HUDEP-2 (cell line): Measurements from ENCODE around the gene SIRT6.
"Not testable (repeated sequence)": the region's sequence is repeated elsewhere in the genome, so short reads cannot be mapped to it uniquely, and the experiment has no call there.

Experiments
- DNase-seq, 76 experiments: peaks; one replicate each; lab custom pipeline; 2025; ENCODE audit not compliant: unreplicated experiment in 76 of 76; lab: John Stamatoyannopoulos, UW

Gene SIRT6

DNA sequence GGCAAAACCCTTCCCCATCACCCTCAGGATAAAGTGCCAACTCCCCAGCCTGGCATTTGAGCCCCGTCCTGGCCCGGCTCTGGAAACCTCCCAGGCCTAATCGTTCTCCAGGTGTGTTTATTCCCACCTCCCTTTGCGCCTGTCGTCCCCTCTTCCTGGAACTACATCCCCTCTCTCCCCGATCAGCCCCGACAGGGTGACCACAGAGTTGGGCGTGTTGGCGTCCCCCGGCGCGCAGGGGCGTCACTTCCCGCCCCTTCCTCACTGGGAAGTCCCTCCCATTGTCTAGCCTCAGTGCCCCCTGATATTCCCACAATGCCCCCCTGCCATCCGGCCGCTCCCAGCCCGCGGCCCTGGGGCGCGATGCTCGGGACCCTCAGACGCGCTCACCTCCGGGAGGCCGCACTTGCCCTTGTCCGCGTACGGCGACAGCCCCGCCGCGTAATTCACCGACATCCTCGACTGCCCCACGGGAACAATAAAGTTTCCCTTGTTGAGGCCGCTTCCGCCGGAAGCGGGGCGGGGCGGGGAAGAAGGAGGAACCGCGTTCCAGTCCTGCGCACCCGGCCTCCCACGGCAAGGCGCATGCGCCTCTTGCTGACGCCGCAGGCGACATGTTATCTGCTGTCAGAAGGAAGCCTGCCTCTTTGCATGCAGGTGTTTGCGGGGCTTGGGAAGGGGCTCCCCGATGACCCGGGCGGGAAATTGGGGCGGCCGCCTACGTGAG is at the start of gene SIRT6, which contains the start of gene ANKRD24:
SIRT6 (minus strand) TSS at position 480 of the 727 bp plus-strand sequence; CDS start at position 456, 24 bp downstream.
ANKRD24 (plus strand) TSS at position 606 of the 727 bp plus-strand sequence. CDS start 3,737 bp downstream, outside the sequence.
- DNase-seq, result peak in 75 of 76 experiments; percentile 52 to 98 (median 95)

DNA sequence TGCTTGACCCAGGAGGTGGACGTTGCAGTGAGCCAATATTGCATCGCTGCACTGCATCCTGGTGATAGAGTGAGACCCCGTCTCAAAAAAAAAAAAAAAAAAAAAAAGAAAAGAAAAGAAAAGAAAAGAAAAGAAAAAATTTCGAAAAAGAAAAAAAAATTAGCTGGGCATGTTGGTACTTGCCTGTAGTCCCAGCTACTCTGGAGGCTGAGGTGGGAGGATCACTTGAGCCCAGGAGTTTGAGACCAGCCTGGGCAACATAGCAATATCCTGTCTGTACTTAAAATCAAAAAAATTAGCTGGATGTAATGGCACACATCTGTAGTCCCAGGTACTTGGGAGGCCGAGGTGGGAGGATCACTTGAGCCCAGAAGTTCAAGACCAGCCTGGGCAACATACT is 49.8 kb upstream of the SIRT6 start:
- DNase-seq, result not testable (repeated sequence)

DNA sequence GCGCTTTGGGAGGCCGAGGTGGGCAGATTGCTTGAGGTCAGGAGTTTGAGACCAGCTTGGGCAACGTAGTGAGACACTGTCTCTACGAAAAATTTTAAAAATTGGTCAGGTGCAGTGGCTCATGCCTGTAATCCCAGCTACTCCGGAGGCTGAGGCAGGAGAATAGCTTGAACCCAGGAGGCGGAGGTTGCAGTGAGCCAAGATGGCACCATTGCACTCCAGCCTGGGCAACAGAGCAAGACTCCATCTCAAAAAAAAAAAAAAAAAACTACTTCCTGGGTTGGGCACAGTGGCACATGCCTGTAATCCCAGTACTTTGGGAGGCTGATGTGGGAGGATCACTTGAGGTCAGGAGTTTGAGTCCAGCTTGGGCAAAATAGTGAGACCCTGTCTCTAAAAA is 49.2 kb upstream of the SIRT6 start:
- not testable (repeated sequence) for DNase-seq

DNA sequence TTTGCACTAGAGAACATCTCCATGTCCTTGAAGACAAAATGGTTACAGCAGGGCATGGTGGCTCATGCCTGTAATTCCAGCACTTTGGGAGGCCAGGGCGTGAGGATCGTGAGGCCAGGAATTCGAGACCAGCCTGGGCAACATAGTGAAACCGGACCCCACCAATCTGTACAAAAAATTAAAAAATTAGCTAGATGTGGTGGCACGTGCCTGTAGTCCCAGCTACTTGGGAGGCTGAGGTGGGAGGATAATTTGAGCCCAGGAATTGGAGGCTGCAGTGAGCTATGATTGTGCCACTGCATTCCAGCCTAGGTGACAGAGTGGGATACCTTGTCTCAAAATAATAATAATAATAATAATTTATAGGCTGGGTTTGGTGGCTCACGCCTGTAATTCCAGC is 47.9 kb upstream of the SIRT6 start:
- DNase-seq, result not testable (repeated sequence)

DNA sequence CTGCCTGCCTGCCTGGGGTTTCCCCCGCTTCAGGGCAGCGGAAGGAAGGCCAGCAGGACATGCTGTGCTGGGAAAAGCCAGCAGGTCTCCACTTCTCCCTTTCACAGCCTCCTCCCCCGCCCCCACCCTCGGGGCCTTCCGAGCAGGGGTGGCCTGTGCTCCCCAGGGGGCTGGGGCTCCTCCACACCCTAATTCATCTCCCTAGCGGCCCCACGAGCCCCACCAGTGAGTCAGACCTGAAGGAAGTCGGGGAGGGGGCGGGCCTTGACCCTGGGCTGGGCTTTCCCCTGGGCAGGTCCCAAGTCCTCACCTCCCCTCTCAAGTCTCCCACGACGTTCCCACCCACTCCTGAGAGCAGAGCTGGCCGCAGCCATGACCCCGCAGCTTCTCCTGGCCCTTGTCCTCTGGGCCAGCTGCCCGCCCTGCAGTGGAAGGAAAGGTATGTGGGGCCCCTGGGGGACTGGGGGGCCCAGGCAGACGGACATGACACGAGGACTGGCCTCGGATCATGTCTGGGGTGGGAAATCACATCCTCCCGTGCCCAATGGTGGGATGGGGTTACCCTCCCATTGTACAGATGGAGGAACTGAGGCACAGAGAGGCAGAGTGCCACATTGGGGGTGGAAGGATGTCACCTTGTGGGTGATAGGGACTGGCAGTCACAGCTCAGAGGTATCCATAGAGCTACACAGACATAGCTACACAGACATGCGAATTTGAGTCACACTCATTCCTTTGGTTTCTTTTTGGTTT is 47.0 kb upstream of the SIRT6 start, which contains the start of gene EBI3:
EBI3 (plus strand) TSS at position 345 of the 753 bp plus-strand sequence; CDS start at position 373, 28 bp downstream.
- no peak for DNase-seq

DNA sequence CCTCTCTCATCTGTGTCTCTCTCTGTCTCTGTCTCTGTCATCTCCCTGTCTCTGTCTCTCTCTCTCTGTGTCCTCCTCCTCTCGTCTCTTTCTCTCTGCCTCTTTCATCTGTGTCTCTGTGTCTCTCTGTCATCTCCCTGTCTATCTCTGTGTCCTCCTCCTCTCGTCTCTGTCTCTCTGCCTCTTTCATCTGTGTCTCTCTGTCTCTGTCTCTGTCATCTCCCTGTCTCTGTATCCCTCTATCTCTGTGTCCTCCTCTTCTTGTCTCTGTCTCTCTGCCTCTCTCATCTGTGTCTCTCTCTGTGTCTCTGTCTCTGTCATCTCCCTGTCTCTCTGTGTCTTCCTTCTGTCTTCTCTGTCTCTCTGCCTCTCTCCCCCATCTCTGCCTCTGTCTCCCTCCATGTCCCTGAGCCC is 46.4 kb upstream of the SIRT6 start:
- DNase-seq, result no peak

DNA sequence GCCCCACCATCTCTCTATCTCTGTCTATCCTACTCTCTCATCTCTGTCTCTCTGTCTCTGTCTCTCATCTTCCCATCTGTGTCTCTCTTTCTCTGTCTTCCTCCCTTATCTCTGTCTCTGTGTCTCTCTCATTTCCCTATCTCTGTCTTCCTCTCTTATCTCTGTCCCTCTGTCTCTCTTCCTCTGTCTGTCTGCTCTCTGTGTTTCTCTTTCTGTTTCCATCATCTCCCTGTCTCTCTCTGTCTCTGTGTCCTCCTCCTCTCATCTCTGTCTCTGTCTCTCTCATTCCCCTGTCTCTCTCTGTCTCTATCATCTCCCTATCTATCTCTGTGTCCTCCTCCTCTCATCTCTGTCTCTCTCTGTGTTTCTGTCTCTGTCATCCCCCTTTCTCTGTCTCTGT is 45.4 kb upstream of the SIRT6 start:
- DNase-seq, result no peak

DNA sequence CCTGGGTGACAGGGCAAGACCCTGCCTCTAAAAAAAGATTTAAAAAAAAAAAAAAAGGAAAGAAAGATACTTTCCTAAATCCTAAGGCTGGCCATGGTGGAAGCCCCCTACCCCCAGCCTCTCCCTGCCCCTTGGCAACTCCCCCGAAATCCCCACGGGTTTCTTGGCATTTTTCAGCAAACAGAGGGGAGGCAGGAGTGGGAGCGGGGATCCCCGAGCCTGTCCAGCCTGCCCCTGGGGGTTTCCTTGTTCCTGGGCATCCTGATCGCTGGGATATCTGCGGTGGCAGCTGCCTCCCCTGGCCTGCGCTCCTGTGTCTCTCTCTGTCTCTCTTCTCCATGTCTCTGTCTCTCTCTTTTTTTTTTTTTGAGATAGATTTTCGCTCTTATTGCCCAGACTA is 43.5 kb upstream of the SIRT6 start:
- DNase-seq, result no peak

DNA sequence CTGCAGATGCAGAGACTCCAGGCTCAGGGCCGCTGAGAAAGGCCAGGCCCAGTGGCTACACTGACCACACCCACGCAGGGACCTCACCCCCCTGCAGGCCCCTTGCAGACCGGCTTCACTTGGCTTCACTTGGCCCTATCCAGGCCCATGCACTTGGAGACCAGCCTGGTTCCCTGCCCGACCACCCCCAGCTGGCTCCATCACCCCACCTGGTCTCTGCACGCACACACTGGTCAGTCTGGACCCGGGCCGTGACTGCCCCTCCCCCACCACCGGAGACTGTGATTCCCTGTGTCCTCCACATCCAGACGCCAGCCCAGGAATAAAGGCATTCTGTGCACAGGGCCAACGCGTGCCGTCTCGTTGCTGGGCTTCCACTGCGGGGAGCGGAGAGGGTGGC is 42.1 kb upstream of the SIRT6 start:
- no peak for DNase-seq

DNA sequence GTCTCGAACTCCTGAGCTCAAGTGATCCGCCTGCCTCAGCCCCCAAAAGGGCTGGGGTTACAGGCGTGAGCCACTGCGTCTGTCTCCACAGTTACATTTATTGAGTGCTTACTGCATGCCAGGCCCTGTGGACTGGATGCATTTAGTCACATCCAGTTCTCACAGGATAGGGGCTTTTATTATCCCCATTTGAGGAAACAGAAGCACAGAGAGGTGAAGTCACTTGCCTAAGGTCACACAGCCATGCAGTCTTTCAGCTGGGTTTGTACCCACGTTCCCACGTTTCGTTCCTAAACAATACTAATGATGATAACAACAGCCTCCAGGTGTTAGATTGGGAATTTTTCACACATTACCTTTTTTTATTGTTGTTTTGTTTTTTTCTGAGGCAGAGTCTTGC is 37.8 kb upstream of the SIRT6 start:
- DNase-seq, result no peak

DNA sequence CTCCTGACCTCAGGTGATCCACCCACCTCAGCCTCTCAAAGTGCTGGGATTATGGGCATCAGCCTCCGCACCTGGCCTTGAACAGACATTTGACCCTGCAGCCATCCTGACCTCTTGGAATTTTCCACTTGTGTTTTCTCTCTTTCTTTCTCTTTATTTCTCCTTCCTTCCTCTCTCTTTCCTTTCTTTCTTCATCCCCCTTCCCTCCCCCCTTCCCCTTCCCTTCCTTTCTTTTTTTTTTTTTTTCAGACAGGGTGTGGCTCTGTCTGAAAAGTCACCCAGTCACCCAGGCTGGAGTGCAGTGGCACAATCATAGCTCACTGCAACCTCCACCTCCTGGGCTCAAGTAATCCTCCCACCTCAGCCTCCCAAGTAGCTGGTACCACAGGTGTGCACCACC is 36.2 kb upstream of the SIRT6 start:
- DNase-seq, result not testable (repeated sequence)

DNA sequence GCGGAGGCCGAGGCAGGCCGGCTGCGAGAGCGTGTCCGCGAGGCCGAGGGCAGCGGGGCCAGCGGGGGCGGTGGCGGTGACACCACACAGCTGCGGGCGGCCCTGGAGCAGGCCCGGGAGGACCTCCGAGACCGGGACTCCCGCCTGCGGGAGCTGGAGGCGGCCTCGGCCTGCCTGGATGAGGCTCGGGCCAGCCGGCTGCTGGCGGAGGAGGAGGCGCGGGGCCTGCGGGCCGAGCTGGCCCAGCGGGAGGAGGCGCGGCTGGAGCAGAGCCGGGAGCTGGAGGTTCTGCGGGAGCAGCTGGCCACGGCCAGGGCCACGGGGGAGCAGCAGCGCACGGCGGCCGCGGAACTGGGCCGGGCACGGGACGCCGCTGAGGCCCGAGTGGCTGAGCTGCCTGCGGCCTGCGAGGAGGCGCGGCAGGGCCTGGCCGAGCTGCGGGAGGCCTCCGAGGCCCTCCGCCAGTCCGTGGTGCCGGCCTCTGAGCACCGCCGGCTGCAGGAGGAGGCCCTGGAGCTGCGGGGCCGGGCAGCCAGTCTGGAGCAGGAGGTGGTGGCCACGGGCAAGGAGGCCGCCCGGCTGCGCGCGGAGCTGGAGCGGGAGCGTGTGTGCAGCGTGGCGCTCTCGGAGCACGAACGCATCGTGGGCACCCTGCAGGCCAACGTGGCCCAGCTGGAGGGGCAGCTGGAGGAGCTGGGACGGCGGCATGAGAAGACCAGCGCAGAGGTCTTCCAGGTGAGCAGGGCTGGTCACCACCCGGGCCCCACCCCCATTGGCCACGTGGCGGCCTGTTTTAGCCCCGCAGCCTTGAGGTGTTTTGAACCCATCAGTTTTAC is 35.3 kb upstream of the SIRT6 start:
- DNase-seq, result no peak

DNA sequence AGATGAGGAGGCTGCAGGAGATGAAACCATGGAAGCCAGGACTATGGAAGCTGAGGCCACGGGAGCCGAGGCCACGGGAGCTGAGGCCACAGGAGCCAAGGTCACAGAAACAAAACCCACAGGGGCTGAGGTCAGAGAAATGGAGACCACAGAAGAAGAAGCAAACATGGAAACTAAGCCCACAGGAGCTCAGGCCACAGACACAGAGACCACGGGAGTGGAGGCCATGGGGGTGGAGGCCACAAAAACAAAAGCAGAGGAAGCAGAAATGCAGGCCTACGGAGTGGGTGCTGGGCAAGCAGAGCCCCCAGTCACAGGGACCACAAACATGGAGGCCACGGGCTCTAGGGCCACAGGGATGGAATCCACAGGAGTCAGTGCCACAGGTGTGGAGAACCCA is 34.5 kb upstream of the SIRT6 start:
- DNase-seq, result no peak

DNA sequence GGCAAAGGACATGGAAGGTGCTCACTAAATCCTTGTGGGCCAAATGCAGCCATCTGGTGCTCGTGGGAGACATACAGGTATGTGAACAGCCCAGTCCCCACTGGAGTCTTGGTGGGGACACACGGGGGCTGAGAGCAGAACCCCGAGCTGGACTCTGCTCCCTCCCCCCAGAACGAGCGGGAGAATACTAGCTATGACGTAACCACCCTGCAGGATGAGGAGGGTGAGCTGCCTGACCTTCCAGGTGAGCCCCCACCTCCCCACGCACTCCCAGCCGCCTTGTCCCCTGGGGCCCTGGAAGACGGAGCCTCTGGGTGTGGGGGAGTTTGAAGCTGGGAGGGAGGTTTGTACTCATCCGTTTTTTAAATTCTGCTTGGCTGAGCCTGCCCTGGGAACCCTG is 33.4 kb upstream of the SIRT6 start:
- no peak for DNase-seq

DNA sequence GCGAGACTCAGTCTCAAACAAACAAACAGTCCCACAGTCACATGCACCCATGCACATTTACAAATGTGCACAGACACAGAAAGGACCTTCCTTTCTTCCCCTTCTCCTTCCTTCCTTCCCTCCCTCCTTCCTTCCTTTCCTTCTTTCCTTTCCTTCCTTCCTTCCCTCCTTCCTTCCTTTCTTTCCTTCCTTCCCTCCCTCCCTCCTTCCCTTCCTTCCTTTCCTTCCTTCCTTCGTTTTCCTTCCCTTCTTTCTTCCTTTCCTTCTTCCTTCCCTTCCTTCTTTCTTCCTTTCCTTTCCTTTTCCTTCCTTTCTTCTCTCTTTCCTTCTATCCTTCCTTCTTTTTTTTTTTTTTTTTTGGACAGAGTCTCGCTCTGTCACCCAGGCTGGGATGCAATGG is 30.8 kb upstream of the SIRT6 start:
- DNase-seq, result no peak

DNA sequence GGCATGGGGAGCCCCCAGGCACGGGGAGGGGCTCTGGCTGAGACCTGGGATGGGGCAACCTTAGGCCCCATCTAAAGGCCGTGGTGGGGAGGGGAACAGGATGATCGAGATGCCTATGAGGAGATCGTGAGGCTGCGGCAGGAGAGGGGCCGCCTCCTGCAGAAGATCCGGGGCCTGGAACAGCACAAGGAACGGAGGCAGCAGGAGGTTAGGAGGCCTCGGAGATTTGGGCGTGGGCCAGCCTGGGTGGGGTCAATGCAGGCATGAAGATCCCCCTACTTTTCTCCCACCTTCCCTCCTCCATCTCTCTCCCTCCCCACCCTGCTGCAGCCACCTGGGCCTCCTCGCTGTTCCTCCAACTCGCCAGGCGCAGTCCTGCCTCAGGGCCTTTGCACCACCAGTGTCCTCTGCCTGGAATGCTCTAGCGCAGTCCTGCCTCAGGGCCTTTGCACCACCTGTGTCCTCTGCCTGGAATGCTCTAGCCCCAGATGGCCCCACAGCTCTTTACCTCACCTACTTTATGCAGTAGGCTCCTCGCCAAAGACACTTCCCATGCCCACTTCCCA is 27.9 kb upstream of the SIRT6 start:
- DNase-seq, result no peak

DNA sequence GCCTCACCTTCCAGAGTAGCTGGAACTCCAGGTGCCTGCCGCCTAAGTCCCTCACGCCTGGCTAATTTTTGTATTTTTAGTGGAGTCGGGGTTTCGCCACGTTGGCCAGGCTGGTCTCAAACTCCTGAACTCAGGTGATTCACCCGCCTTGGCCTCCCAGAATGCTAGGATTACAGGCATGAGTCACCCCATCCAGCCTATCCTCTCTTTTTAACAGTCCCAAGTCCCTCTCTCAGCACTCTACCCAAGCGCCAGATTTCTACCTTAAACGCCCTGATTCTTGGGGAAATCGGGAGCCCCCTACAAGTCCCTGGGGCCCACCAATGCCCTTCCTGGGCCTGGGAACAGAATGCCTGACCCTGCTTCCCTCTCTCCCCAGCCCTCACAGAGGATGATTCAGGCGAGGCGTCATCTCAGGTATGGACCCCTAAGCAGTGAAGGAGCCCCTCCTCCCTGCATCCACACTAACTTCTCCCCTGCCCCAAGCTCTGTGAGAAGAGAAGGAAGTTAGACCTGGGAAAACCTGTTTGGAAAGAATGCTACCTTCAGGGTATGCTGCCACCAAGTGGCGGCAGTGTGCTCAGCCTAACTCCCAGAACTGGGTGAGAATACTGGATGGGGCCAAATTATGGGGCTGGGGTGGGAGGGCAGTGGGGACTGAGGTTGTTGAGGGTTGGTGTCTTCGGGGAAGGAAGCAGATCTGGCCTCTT is 26.2 kb upstream of the SIRT6 start:
- DNase-seq, result peak in 11 of 76 experiments; percentile 8 to 34 (median 16)

DNA sequence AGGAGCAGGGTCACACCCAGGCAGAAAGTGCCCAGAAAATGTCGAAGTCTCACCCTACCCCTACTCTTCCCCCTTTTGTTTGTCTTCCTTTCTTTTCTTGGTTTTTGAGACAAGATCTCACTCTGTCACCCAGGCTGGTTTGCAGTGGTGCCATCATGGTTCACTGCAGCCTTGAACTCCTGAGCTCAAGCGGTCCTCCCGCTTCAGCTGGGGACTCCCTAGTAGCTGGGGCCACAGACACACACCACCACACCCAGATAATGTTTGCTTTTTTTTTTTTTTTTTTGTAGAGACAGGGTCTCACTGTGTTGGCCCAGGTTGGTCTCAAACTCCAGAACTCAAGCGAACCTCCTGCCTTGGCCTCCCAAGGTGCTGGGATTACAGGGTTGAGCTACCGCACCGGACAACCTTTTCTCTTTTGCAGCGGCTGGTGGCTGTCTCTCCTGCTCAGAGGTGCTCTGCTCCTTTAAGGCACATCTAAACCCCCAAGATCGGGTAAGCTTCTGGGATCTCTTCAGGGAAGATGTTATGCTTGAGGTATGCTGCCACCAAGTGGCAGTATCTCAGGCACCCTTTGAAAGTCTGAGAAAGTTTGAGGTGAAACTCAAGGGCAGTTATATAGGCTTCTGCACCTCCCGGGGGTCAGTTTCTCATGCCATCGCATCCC is 24.6 kb upstream of the SIRT6 start:
- DNase-seq, result peak in 31 of 76 experiments; percentile 10 to 60 (median 27)

DNA sequence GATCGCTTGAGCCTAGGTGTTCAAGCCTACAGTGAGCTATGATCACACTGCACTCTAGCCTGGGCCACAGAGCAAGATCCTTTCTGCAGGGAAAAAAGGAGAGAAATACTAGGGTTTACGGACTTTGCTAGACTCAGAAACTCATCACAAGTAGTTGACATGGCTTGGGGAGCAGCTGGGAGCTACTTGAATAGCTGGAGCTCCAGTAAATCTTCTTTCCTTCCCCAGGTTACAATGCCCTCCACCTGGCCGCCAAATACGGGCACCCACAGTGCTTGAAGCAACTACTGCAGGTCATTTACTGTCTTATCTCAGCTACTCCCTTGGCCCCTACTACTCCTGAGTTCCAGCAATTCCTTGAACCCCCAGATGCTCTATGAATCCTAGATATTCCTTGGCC is 19.4 kb upstream of the SIRT6 start:
- DNase-seq, result no peak
